ENCODE data around the gene MDM4.

DNA sequence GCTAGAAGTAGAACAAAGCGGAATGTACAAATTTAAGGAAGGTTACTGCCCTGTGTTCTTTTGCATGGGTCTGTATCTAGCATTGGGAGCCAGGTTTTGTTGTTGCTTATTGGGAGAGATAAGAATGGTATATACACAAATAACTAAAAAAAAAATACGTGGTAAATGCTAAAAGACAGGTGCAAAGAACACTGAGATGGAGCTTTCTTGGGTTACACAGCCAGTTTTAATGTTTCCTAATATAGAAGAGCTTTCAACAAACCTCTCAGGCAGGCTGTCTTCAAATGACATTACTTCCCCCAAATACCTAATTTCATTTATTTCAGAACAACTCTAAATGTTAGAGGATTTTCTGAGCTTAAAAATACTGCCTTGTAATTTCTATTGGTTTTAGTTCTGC is 1.4 kb upstream of the MDM4 start:
- no peak for TF ChIP-seq CTCF (conservative IDR thresholded peaks at IDR 0.05 in 1 of 2, IDR thresholded peaks at IDR 0.05 in 1 of 2; ENCODE audit: extremely low read depth in 1 of 2, insufficient read depth in 1 of 2, low read depth in 1 of 2, low read length in 2 of 2)
- no peak for TF ChIP-seq EZH2 (IDR thresholded peaks at IDR 0.05; ENCODE audit: borderline replicate concordance, low read length)
